Caco-2 (cell line): Measurements from ENCODE around the gene HP. TPM values are rescaled to one million over a fixed set of nuclear protein-coding genes. Genes with fewer than 3 reads are reported as not detected.

Source experiments
- BruUV-seq: library from RNA; stranded (reverse); fragments of 400-500 nt; replicated peaks from 2 replicates; lab custom pipeline; 2021; lab: Mats Ljungman, UMichigan
- CTCF ChIA-PET: fragments of 300-600 bp; sonication (Branson Sonifier 250); formaldehyde crosslinking; loops from one replicate; lab custom pipeline; 2022; ENCODE audit warnings: antibody characterized with exemption; lab: Charles Lee
- POLR2A ChIA-PET: fragments of 300-600 bp; sonication (Branson Sonifier 250); formaldehyde crosslinking; loops from one replicate; lab custom pipeline; 2022; ENCODE audit warnings: antibody characterized with exemption; lab: Charles Lee
- DNase-seq, 2 experiments: peaks; one replicate each; pipeline versions ENCODE4 v3.0.0 to v3.0.0-alpha.2; 2020 to 2022
- H3K27me3 ChIP-seq: replicated peaks from 2 replicates; pipeline ENCODE4 v1.6.0; 2011; ENCODE audit warnings: low read length; ENCODE audit not compliant: control insufficient read depth, insufficient read depth
- H3K36me3 ChIP-seq: 2 replicates; pipeline ENCODE4 v1.5.1; 2011; ENCODE audit warnings: low read length; ENCODE audit not compliant: control insufficient read depth, insufficient read depth
- H3K4me1 ChIP-seq: fragments of 250-450 bp; sonication (Bioruptor Pico); 2 replicates; pipeline ENCODE4 v1.5.1; 2020; ENCODE audit warnings: mild to moderate bottlenecking
- H3K4me3 ChIP-seq: 2 replicates; pipeline ENCODE4 v1.5.1; 2011; ENCODE audit warnings: low read depth, mild to moderate bottlenecking, control low read depth, low read length
- H3K9me3 ChIP-seq: fragments of 250-450 bp; sonication (Bioruptor Pico); 2 replicates; pipeline ENCODE4 v1.5.1; 2020; ENCODE audit warnings: mild to moderate bottlenecking, moderate library complexity
- H3K27ac Mint-ChIP-seq: one replicate; pipeline ENCODE4 v1.8.0; 2022; ENCODE audit warnings: mixed read lengths; ENCODE audit not compliant: unreplicated experiment
- H3K27me3 Mint-ChIP-seq: one replicate; pipeline ENCODE4 v1.8.0; 2022; ENCODE audit warnings: mixed read lengths; ENCODE audit not compliant: insufficient read depth, unreplicated experiment
- H3K36me3 Mint-ChIP-seq: one replicate; pipeline ENCODE4 v1.8.0; 2022; ENCODE audit warnings: mild to moderate bottlenecking, mixed read lengths; ENCODE audit not compliant: insufficient read depth, unreplicated experiment
- H3K4me1 Mint-ChIP-seq: one replicate; pipeline ENCODE4 v1.8.0; 2022; ENCODE audit warnings: low read depth, mixed read lengths; ENCODE audit not compliant: unreplicated experiment
- H3K4me3 Mint-ChIP-seq: one replicate; pipeline ENCODE4 v1.8.0; 2022; ENCODE audit warnings: mild to moderate bottlenecking, moderate library complexity, mixed read lengths; ENCODE audit not compliant: unreplicated experiment
- H3K9me3 Mint-ChIP-seq: one replicate; pipeline ENCODE4 v1.8.0; 2022; ENCODE audit warnings: mixed read lengths; ENCODE audit not compliant: unreplicated experiment
- intact Hi-C: fragments of 100-400 bp; cut with micrococcal nuclease; formaldehyde crosslinking; loops from one replicate; pipeline ENCODE4 v1.10.0; 2022; ENCODE audit not compliant: unreplicated experiment
- total RNA-seq: library from RNA; stranded (reverse); gene quantifications from 2 replicates; pipeline ENCODE4 v1.2.3, GENCODE V29; 2022
- TF ChIP-seq, protein P1 (sequence below), 2 experiments: fragments of 200-600 bp in 1 of 2; IDR thresholded peaks; 1 replicate in 1 of 2; 2 replicates in 1 of 2; pipeline versions ENCODE4 v1.5.1 to v1.8.0; 2011 to 2022; ENCODE audit warnings: antibody characterized with exemption in 1 of 2, control low read depth in 1 of 2, inconsistent platforms in 1 of 2, low read depth in 1 of 2, low read length in 1 of 2, mild to moderate bottlenecking in 1 of 2, moderate library complexity in 1 of 2; ENCODE audit not compliant: insufficient read depth in 1 of 2, severe bottlenecking in 1 of 2, unreplicated experiment in 1 of 2

The HP gene
- total RNA-seq, 1 experiment from 2014 or later = 0.61 TPM

DNA sequence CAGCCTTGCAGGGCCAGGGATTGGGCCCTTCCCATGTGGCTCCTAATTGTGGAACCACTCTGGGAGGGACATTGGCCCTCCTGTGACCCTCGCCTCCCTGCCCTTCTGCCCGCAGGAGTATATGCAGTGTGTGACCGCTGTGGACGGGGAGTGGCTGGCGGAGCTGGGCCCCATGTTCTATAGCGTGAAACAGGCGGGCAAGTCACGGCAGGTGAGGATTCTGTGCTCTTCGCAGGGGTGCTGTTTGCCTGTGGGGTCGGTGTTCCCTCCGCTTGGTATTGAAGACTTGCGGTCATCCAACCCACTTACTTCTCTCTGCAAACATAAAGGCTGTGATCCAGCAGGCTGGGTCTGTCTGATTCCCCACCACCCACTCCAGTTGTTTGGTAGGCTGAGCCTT, 55.0 kb downstream of the HP start:
- no peaks in the 10 kb centered on the region for H3K9me3 Mint-ChIP-seq
- intact Hi-C loops = no loop called here
- ChIA-PET CTCF (no interaction called here), POLR2A (no interaction called here)
- H3K4me1 Mint-ChIP-seq = no peaks in the 10 kb centered on the region
- Histone ChIP-seq H3K36me3 (peaks cover 11% of the 10 kb centered on the region), H3K9me3 (no peaks in the 10 kb centered on the region), H3K4me1 (no peaks in the 10 kb centered on the region), H3K4me3 (no peak overlapping the region), H3K27me3 (no peaks in the 10 kb centered on the region)
- no peak for DNase-seq
- H3K36me3 Mint-ChIP-seq = peaks cover 67% of the 10 kb centered on the region
- H3K4me3 Mint-ChIP-seq = no peak overlapping the region
- H3K27me3 Mint-ChIP-seq = no peaks in the 10 kb centered on the region
- TF ChIP-seq, protein P1, sequence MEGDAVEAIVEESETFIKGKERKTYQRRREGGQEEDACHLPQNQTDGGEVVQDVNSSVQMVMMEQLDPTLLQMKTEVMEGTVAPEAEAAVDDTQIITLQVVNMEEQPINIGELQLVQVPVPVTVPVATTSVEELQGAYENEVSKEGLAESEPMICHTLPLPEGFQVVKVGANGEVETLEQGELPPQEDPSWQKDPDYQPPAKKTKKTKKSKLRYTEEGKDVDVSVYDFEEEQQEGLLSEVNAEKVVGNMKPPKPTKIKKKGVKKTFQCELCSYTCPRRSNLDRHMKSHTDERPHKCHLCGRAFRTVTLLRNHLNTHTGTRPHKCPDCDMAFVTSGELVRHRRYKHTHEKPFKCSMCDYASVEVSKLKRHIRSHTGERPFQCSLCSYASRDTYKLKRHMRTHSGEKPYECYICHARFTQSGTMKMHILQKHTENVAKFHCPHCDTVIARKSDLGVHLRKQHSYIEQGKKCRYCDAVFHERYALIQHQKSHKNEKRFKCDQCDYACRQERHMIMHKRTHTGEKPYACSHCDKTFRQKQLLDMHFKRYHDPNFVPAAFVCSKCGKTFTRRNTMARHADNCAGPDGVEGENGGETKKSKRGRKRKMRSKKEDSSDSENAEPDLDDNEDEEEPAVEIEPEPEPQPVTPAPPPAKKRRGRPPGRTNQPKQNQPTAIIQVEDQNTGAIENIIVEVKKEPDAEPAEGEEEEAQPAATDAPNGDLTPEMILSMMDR (IDR thresholded peaks at IDR 0.05; ENCODE audit: insufficient read depth in 1 of 2, low read depth in 1 of 2, low read length in 1 of 2, severe bottlenecking in 1 of 2, unreplicated experiment in 1 of 2) = no peak
- no peak overlapping the region for H3K27ac Mint-ChIP-seq
- BruUV-seq = no TSS peak

DNA sequence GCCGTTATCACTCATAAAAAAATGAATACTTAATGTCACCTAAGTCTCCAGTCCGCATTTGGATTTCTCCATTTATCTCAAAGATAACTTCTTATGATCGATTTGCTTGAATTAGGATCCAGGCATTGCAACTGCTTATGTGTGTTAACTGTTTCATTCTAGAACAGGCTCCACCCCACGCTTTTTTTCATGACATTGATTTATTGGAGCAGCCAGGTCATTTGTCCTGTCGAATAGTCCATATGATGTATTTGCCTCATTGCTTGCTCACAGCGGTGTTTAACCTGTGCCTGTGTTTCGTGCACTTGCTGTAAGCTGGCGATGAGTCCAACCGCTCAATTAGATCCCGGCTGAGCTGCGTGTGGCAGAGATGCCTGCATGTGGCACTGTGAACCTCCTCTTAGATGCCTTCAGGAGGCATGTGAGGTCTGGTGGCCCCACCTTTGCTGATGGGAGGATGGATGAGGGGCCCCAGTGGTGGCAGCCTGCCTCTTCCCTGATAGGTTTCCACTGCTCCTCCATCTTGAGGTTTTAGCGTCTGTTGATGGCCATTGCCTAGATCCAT, 55.7 kb downstream of the HP start:
- Mint-ChIP-seq H3K27ac (no peak overlapping the region), H3K9me3 (no peaks in the 10 kb centered on the region), H3K4me3 (no peak overlapping the region), H3K4me1 (no peaks in the 10 kb centered on the region), H3K27me3 (no peaks in the 10 kb centered on the region), H3K36me3 (peaks cover 66% of the 10 kb centered on the region)
- Histone ChIP-seq H3K9me3 (no peaks in the 10 kb centered on the region), H3K4me3 (no peak overlapping the region), H3K27me3 (no peaks in the 10 kb centered on the region), H3K36me3 (peaks cover 8% of the 10 kb centered on the region), H3K4me1 (no peaks in the 10 kb centered on the region)
- POLR2A ChIA-PET = no interaction called here
- intact Hi-C loops = no loop called here
- TF ChIP-seq, protein P1 (IDR thresholded peaks at IDR 0.05; ENCODE audit: insufficient read depth in 1 of 2, low read depth in 1 of 2, low read length in 1 of 2, severe bottlenecking in 1 of 2, unreplicated experiment in 1 of 2) = no peak
- no TSS peak for BruUV-seq
- DNase-seq = no peak
- CTCF ChIA-PET = no interaction called here

Other genes starting within 250 kb of the HP start
- gene AP1G1, start 245.7 kb upstream of the HP start, total RNA-seq = 135 and 139 TPM in 2 replicates
- gene ATXN1L, start 208.5 kb upstream of the HP start, total RNA-seq = 40.6 and 44.8 TPM in 2 replicates
- 16.3 and 16.9 TPM in 2 replicates for gene ZNF821, start 170.3 kb upstream of the HP start, total RNA-seq
- gene IST1, start 159.0 kb upstream of the HP start, total RNA-seq = 310 and 331 TPM in 2 replicates
- gene PKD1L3, start 54.1 kb upstream of the HP start, total RNA-seq = not detected in 2 replicates
- 21.6 and 23.0 TPM in 2 replicates for gene DHODH, start 45.8 kb upstream of the HP start, total RNA-seq
- gene HPR, start 8.7 kb downstream of the HP start, total RNA-seq = not detected in 2 replicates
- 17.9 and 18.4 TPM in 2 replicates for gene TXNL4B, start 39.1 kb downstream of the HP start, total RNA-seq
- 89.1 and 92.1 TPM in 2 replicates for gene DHX38, start 39.3 kb downstream of the HP start, total RNA-seq
- gene PMFBP1, start 117.7 kb downstream of the HP start, total RNA-seq = 4.5 and 5.6 TPM in 2 replicates